ENCODE results near the gene DNASE1L2.
A peak's percentile ranks its signal among the peaks of the same experiment; 100 is the strongest.
"Not testable (repeated sequence)": the region's sequence is repeated elsewhere in the genome, so short reads cannot be mapped to it uniquely, and the experiment has no call there.

Gene DNASE1L2

GRCh38 chr16:2236337-2237101, at the start of gene DNASE1L2:
DNASE1L2 (plus strand) TSS chr16:2236444; CDS start chr16:2236817, 373 bp downstream.
- DNase-seq, result no peak

- DNase-seq, result no peak
These were observed 49.7 kb upstream of the DNASE1L2 start for GRCh38 chr16:2186505-2186904.

GRCh38 chr16:2187212-2187611, 49.0 kb upstream of the DNASE1L2 start:
- DNase-seq, result no peak

GRCh38 chr16:2188395-2188794, 47.8 kb upstream of the DNASE1L2 start:
- no peak for DNase-seq

- no peak for DNase-seq
These were observed 46.9 kb upstream of the DNASE1L2 start for GRCh38 chr16:2189252-2189893.

- no peak for DNase-seq
These were observed 46.1 kb upstream of the DNASE1L2 start for GRCh38 chr16:2190002-2190658.

GRCh38 chr16:2190659-2191445, 45.4 kb upstream of the DNASE1L2 start:
- no peak for DNase-seq

GRCh38 chr16:2191446-2191706, 44.9 kb upstream of the DNASE1L2 start:
- no peak for DNase-seq

GRCh38 chr16:2194166-2194834, 41.9 kb upstream of the DNASE1L2 start:
- peak; percentile 45 for DNase-seq

GRCh38 chr16:2194852-2195321, 41.4 kb upstream of the DNASE1L2 start:
- DNase-seq, result peak; percentile 20

GRCh38 chr16:2195322-2196161, 40.7 kb upstream of the DNASE1L2 start:
- DNase-seq, result no peak

GRCh38 chr16:2196162-2196980, 39.9 kb upstream of the DNASE1L2 start, which contains the start of gene CASKIN1:
CASKIN1 (minus strand) TSS chr16:2196605; CDS start chr16:2196432, 173 bp downstream.
- DNase-seq, result no peak

GRCh38 chr16:2196981-2197511, 39.2 kb upstream of the DNASE1L2 start:
- DNase-seq, result no peak

- DNase-seq, result no peak
These were observed 38.5 kb upstream of the DNASE1L2 start for GRCh38 chr16:2197765-2198164.

GRCh38 chr16:2198283-2198682, 38.0 kb upstream of the DNASE1L2 start:
- DNase-seq, result no peak

GRCh38 chr16:2199095-2199494, 37.1 kb upstream of the DNASE1L2 start:
- DNase-seq, result no peak

GRCh38 chr16:2199621-2200139, 36.6 kb upstream of the DNASE1L2 start:
- no peak for DNase-seq

GRCh38 chr16:2200313-2200712, 35.9 kb upstream of the DNASE1L2 start:
- no peak for DNase-seq

GRCh38 chr16:2203119-2203688, 33.0 kb upstream of the DNASE1L2 start:
- not testable (repeated sequence) for DNase-seq

All from fibroblast of skin of right quadriceps (primary cell).